NCI-H2227 (cell line): ENCODE data around the gene LRRN1.

Experiments
- DNase-seq: peaks from one replicate; lab custom pipeline; 2025; ENCODE audit not compliant: unreplicated experiment; lab: John Stamatoyannopoulos, UW

The LRRN1 gene

DNA sequence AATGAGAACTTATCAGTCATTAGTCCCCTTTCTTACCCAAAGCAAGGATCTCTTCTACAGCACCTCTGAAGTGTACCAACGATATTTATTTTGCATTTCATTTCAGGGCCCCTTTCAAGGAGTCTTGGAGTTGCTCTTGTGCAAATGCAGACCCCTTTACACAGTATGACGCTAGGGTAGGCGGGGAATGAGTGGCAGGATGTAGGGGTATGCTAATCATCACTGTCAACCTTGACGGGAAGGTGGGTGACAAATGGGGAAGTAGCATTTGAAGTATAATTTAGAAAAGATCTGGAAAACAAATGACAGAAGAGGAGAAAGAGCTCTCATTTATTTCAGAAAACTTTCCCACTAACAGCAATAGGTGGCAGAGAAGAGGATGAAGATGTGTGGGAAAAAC lies 94.4 kb downstream of the LRRN1 start:
- DNase-seq, result no peak
